ENCODE results near the gene PDYN.

The PDYN gene

GRCh38 chr20:1951436-1952115 is 42.3 kb downstream of the PDYN start:
- DNase-seq (ENCODE audit: low read depth, low spot score) = no peak

- no peak for DNase-seq (ENCODE audit: low read depth, low spot score)
Measured at GRCh38 chr20:1950836-1951235, 43.0 kb downstream of the PDYN start.

GRCh38 chr20:1949347-1950100 is 44.3 kb downstream of the PDYN start:
- DNase-seq (ENCODE audit: low read depth, low spot score) = no peak

DNA sequence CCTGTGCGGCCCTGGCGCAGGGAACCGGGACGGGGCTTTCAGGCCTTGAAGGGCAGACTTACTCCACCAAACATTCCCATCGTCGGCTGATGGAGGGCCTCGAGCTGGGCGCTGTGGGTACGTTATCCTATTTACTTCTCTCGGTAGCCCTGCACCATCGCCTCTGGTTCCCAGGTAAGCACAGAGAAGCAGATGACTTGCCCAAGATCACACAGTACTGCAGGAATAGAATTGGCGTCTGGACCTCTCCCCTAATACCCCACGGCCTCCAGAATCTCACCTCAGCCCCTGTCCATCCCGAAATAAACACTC is 46.4 kb downstream of the PDYN start:
- DNase-seq (ENCODE audit: low read depth, low spot score) = no peak

DNA sequence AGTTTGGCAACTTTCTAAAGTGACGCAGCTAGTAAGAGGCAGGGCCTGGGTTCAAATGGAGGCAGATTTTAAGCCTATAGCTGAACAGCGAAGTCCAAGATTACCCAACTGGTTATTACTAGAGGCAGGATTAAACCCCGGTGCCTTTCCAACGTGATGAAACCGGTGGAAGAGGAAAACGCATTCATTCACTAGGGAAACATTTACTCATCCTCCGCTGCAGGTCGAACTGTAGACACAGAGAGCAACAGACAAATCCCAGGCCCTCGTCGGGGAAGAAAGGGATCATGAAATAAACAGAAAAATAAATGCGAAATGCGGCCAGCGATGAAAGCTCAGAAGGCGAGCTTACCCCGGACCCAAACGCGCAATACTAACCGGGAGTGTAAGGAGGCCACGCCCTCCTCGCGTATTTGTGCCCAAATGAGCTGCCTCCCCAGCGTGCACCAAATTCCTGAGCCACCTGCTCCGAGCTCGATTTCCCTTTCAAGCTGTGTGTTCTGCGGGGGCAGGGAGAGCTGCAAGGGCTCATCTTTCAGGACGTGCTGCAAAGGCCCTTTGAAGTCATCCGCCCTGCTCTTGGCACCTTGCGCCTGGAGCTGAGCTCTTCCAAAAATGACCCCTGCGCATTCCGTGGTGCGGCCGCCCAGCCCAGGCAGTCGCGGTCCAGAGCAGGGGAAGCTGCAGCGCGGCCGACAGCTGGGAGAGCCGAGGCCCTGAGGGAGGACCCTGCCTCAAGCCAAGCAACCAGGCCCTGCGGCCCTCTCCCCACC is 46.9 kb downstream of the PDYN start:
- peak; percentile 31 for DNase-seq (ENCODE audit: low read depth, low spot score)

GRCh38 chr20:1946442-1946761 is 47.5 kb downstream of the PDYN start:
- DNase-seq (ENCODE audit: low read depth, low spot score) = no peak

- no peak for DNase-seq (ENCODE audit: low read depth, low spot score)
Measured at GRCh38 chr20:1945660-1946059, 48.2 kb downstream of the PDYN start.

DNA sequence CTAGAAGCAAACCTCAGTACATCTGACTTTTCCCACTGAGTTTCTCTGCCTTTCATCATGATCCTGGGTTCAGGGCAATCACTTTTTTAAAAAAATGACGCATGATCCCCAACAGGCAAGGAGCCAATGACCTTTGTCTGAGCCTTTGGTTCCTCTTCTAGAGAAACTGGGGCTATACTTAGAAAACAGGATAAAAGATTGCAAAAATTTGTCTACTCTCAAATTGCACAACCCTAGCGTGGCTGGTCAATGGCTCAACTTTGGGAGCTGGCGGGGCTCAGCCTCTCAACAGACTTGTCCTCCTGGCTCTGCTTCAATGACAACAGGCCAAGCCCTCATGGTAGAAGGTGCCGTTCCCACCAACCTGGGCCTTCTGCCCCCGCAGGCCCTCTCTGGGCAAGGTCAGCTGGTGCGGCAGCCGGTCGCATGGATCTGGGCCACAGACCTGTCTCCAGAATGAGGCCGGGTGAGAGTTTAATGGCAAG is 48.7 kb downstream of the PDYN start:
- DNase-seq (ENCODE audit: low read depth, low spot score) = no peak

DNA sequence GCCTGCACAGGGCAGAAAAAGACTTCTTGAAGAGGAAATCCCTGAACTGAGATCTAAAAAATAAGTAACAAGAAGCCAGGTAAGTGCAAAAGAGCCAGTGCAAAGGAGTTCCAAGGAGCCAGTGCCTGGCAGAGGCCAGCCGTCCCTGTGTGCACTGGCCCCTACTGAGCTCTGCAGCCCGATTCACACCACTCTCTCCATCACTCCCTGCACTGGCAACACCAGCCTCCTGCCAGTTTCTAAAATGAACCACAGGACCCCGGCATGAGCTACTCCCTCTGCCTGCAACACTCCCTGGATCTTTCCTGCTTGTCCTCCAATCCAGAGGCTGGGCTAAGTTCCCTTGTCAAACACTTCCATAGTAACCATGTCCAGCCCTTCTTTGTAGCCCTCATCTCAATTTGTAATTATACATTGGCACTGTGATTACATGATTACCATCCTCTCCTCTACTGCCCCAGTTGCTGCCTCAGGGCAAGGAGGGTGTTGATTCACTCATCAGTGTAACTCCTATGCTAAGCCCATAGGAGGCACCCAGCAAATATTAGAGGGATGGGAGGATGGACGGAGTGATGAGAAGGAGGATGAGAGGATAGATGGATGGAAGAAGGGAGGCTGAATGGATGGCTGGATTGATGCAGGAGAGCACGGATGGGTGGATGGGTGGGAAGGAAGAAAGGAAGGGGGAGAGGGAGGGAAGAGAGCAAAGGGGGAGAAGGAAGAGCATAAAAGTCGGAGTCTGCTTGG is 49.3 kb downstream of the PDYN start:
- no peak for DNase-seq (ENCODE audit: low read depth, low spot score)

GRCh38 chr20:1943275-1944002 is 50.4 kb downstream of the PDYN start:
- DNase-seq (ENCODE audit: low read depth, low spot score) = no peak

DNA sequence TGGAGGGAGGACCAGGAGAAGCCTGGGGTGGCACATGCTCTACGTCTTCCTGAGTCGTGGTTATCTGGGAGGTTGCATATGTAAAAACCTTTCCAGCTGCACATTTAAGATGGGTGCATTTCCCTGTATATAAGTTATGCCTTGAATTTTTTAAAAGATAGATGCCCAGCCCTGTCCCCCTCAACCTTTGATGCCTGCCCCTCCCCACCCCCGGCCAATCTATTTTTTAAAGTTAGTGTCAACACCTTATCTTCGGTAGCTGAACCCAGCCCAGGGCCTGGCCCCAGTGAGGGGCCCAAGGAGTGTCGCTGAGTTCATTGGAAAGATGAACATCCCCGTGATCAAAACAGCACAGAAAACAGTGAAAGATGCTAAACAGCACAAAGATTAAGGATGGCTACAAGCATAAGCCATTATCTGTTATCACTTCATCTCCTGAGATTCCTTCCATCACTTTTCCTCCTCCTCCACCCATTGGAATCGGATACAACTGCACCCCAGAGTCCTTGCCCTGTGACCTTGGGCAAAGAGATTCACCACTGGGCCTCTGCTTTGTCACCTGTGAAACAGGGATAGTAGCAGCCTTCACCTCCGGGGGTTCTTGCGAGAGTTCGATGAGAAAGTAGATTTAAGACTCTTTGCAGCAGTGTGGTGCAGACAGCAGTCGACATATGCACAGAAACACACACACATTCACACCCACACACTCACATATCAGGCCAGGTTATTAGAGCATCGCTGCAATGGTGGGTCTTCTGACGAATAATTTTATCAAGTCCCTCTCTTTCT is 51.2 kb downstream of the PDYN start:
- DNase-seq (ENCODE audit: low read depth, low spot score) = no peak

DNA sequence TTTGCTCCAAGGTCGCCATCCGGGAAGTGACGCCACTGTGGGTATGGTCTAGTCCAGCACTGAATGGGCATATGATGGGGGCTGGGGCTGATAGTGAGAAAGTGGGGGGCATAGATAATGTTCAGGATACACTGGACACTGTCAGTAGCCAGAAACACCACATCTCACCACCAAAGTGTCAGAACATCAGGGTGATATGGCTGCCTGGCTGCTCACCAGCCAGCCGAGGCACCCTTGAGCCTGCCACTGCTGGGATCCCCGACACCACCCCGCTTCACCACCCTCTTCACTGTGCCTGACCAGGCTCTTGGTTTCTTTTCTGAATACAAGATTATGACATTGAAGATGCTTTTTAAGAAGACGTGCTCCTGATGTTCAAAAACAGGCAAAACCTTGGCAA is 51.8 kb downstream of the PDYN start:
- DNase-seq (ENCODE audit: low read depth, low spot score) = no peak

DNA sequence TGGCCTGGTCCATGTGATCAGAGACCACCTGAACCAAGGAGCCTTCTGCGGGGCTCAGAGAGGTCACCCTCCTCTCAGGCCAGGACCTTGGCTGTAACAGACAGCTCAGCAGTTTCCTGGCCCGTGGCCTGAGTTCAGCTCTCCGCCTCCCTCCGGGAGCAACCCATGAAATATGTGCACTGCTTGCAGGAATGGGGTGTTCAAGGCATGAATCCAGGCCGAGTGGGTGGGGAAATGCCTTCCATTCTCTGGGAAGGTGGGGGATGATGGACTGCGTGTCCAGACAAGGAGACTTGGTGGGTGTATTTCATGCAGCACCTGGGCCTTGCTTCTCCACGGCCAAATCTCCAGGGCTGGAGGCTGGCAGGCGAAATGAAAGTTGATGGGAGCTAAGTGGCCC is 52.6 kb downstream of the PDYN start:
- peak; percentile 10 for DNase-seq (ENCODE audit: low read depth, low spot score)

DNA sequence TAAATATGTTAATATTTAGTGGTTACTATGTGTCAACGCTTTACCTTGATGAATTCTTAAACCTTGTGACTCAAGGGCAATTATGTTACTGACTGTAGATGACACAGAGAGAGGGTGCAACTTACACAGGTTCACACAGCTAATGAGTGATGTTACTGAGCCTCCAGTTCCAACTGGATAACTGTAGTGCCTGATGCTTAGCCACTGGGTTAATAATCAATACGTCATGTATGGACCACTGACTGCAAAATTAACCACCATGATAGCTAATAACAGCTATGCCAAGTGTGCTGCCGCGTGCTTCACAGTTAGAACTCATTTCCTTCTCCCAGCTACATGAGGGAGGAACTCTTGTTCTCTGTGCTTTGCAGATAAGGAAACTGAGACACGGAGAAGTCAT is 53.3 kb downstream of the PDYN start:
- DNase-seq (ENCODE audit: low read depth, low spot score) = no peak

GRCh38 chr20:1939270-1939595 is 54.6 kb downstream of the PDYN start:
- DNase-seq (ENCODE audit: low read depth, low spot score) = no peak

DNA sequence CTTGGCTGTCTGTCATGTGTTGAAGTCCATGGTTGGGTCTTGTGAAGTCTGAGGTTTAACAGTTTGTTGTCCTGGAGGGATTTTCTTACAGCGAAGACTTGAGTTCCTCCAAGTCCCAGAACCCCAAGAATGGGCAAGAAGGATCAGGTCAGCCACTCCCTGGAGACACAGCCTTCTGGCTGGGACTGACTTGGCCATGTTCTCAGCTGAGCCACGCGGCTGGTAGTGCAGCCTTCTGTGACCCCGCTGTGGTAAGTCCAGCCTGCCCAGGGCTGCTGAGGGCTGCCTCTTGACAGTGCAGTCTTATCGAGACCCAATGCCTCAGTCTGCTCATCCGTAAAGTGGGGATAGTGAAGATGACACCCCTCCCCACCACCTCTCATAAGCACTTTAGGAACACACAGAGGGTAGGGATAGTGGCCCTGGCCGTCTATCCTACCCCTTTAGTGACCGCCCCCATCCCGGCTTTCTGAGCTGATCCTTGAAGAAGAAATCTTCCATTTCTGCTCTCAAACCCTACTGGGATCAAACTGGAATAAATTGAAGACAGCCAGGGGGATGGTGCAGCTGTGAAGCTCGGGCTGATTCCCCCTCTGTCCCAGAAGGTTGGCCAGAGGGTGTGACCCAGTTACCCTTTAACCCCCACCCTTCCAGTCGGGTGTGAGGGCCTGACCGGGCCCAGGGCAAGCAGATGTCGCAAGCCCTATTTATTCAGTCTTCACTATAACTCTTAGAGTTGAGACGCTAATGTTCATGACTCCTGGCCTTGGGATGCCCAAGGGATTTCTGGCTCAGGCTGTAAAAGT is 55.2 kb downstream of the PDYN start:
- no peak for DNase-seq (ENCODE audit: low read depth, low spot score)

DNA sequence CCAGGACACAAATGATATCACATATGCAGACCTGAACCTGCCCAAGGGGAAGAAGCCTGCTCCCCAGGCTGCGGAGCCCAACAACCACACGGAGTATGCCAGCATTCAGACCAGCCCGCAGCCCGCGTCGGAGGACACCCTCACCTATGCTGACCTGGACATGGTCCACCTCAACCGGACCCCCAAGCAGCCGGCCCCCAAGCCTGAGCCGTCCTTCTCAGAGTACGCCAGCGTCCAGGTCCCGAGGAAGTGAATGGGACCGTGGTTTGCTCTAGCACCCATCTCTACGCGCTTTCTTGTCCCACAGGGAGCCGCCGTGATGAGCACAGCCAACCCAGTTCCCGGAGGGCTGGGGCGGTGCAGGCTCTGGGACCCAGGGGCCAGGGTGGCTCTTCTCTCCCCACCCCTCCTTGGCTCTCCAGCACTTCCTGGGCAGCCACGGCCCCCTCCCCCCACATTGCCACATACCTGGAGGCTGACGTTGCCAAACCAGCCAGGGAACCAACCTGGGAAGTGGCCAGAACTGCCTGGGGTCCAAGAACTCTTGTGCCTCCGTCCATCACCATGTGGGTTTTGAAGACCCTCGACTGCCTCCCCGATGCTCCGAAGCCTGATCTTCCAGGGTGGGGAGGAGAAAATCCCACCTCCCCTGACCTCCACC is 56.4 kb downstream of the PDYN start:
- no peak for DNase-seq (ENCODE audit: low read depth, low spot score)

GRCh38 chr20:1935696-1936366 is 58.0 kb downstream of the PDYN start:
- DNase-seq (ENCODE audit: low read depth, low spot score) = no peak

All from astrocyte of the hippocampus (primary cell).